Vagina (tissue), 2 donors: ENCODE results near the gene CALU. TPM values are rescaled to one million over a fixed set of nuclear protein-coding genes. Genes with fewer than 3 reads are reported as not detected.

Source experiments
- DNase-seq, 2 donors: peaks; one replicate each; pipeline ENCODE4 v3.0.0-alpha.2; 2017; ENCODE audit errors: extremely low spot score in 2 of 2
- H3K27ac ChIP-seq: fragments of 200-600 bp; sonication (generic); one replicate; pipeline ENCODE4 v1.5.1; 2019
- H3K27me3 ChIP-seq: fragments of 200-600 bp; sonication (generic); one replicate; pipeline ENCODE4 v1.5.1; 2019
- H3K36me3 ChIP-seq, 2 donors: fragments of 200-600 bp; sonication (generic); one replicate each; pipeline ENCODE4 v1.5.1; 2017 to 2019
- H3K4me1 ChIP-seq: fragments of 200-600 bp; sonication (generic); one replicate; pipeline ENCODE4 v1.5.1; 2019
- H3K4me3 ChIP-seq, 2 donors: fragments of 200-600 bp; sonication (generic); 1 replicate in 1 of 2; 2 replicates in 1 of 2; pipeline ENCODE4 v1.5.1; 2016 to 2019
- H3K9me3 ChIP-seq: fragments of 200-600 bp; sonication (generic); one replicate; pipeline ENCODE4 v1.5.1; 2019
- POLR2A ChIP-seq, 2 donors: fragments of 450-650 bp; IDR thresholded peaks; one replicate each; pipeline ENCODE4 v1.6.1; 2017; ENCODE audit warnings: antibody characterized with exemption in 2 of 2, mild to moderate bottlenecking in 2 of 2, moderate library complexity in 2 of 2
- POLR2AphosphoS5 ChIP-seq, 2 donors: sonication (generic); formaldehyde crosslinking; IDR thresholded peaks; one replicate each; pipeline ENCODE4 v1.9.0; 2017; ENCODE audit warnings: antibody characterized with exemption in 2 of 2, mild to moderate bottlenecking in 2 of 2, low read depth in 1 of 2; ENCODE audit not compliant: insufficient read depth in 1 of 2
- intact Hi-C: fragments of 100-400 bp; cut with DNase I; formaldehyde crosslinking; loops from one replicate; pipeline ENCODE4 v1.15.1; 2023
- total RNA-seq: library from RNA; depleted of rRNA; stranded (reverse); fragments of >200 nt; gene quantifications from one replicate; pipeline ENCODE4 v1.2.3, GENCODE V29; 2016
- TF ChIP-seq, protein P1 (sequence below), 3 experiments: fragments of 450-650 bp in 2 of 3; fragments of 200-600 bp in 1 of 3; sonication (generic) in 1 of 3; IDR thresholded peaks; one replicate each; pipeline ENCODE4 v1.5.1; 2017 to 2019; ENCODE audit warnings: antibody characterized with exemption in 3 of 3, mild to moderate bottlenecking in 2 of 3, moderate library complexity in 2 of 3

Gene CALU
- total RNA-seq, 1 donor from 2014 or later, result 65.3 TPM

DNA sequence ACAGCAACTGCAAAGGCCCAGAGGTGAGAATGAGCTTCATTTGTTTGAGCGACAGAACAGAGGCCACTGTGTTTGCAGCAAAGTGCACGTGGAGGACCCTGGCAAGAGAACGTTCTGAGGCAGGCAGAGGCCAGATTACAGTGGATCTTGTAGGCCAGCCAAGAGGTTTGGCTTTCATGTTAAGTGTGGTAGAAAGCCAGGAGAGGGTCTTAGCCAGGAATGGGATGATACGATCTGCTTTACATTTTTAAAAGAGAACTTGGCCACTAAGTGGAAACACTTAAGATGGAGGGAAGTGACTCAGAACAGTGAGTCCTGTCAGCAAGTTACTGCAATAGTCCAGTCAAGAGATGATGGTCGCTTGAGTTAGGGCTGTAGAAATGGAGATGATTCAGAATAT, 57.2 kb downstream of the CALU start:
- Histone ChIP-seq H3K27me3 (no peaks in the 10 kb centered on the region), H3K4me3 (no peak overlapping the region), H3K9me3 (no peaks in the 10 kb centered on the region), H3K4me1 (peaks cover 17% of the 10 kb centered on the region), H3K36me3 (no peaks in the 10 kb centered on the region), H3K27ac (no peak overlapping the region)
- intact Hi-C loops, result no loop called here
- no peak for DNase-seq
- TF ChIP-seq POLR2A (IDR thresholded peaks at IDR 0.05), result no peak
- TF ChIP-seq, protein P1, sequence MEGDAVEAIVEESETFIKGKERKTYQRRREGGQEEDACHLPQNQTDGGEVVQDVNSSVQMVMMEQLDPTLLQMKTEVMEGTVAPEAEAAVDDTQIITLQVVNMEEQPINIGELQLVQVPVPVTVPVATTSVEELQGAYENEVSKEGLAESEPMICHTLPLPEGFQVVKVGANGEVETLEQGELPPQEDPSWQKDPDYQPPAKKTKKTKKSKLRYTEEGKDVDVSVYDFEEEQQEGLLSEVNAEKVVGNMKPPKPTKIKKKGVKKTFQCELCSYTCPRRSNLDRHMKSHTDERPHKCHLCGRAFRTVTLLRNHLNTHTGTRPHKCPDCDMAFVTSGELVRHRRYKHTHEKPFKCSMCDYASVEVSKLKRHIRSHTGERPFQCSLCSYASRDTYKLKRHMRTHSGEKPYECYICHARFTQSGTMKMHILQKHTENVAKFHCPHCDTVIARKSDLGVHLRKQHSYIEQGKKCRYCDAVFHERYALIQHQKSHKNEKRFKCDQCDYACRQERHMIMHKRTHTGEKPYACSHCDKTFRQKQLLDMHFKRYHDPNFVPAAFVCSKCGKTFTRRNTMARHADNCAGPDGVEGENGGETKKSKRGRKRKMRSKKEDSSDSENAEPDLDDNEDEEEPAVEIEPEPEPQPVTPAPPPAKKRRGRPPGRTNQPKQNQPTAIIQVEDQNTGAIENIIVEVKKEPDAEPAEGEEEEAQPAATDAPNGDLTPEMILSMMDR (IDR thresholded peaks at IDR 0.05), result no peak
- TF ChIP-seq POLR2AphosphoS5 (IDR thresholded peaks at IDR 0.05; ENCODE audit: insufficient read depth in 1 of 2, low read depth in 1 of 2), result no peak

DNA sequence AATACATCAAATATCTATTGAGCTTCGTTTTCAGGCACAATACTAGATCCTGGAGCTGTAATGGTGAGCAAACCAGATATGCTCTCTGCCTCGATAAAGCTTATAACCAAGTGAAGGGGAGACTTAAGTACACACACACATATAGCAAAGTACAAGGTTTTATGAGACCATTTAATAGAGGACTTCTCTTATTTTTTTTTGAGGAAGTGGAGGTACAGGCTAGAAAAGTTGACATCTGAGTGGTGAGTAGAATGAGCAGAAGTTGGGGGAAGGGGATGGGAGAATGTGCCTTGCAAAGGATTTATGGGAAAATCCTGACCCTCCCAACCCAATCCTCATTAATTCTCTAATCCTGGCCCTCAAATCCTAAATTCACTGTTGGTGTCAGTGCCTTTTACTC, 60.3 kb downstream of the CALU start:
- Histone ChIP-seq H3K4me3 (no peak overlapping the region), H3K9me3 (no peaks in the 10 kb centered on the region), H3K27me3 (no peaks in the 10 kb centered on the region), H3K27ac (no peak overlapping the region), H3K36me3 (no peaks in the 10 kb centered on the region), H3K4me1 (no peaks in the 10 kb centered on the region)
- intact Hi-C loops, result no loop called here
- TF ChIP-seq POLR2AphosphoS5 (IDR thresholded peaks at IDR 0.05; ENCODE audit: insufficient read depth in 1 of 2, low read depth in 1 of 2), result no peak
- DNase-seq, result no peak

DNA sequence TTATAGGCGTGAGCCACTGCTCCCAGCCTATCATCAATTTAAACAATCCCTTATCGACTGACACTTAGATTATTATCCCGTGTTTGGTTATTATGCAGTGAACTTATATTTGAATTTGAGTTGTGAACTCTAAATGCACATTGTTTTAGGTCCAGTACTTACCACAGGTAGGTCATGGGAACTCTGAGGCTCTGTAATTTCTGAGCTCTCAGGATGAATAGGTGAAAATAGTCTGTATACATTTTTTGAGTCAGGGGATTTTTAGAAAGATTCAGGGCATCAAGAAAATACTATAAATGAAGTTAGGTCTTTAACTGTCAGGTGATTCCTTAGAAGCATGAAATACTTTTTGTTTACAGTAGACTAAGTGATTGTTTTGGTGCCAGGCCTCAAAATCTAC, 61.4 kb downstream of the CALU start:
- Histone ChIP-seq H3K4me3 (no peak overlapping the region), H3K9me3 (no peaks in the 10 kb centered on the region), H3K36me3 (peaks cover 0 to 4% of the 10 kb centered on the region in 2 donors), H3K4me1 (no peaks in the 10 kb centered on the region), H3K27me3 (no peaks in the 10 kb centered on the region), H3K27ac (no peak overlapping the region)
- TF ChIP-seq, protein P1 (IDR thresholded peaks at IDR 0.05), result no peak
- TF ChIP-seq POLR2A (IDR thresholded peaks at IDR 0.05) (no peak), POLR2AphosphoS5 (IDR thresholded peaks at IDR 0.05; ENCODE audit: insufficient read depth in 1 of 2, low read depth in 1 of 2) (no peak)
- intact Hi-C loops, result no loop called here
- no peak for DNase-seq

DNA sequence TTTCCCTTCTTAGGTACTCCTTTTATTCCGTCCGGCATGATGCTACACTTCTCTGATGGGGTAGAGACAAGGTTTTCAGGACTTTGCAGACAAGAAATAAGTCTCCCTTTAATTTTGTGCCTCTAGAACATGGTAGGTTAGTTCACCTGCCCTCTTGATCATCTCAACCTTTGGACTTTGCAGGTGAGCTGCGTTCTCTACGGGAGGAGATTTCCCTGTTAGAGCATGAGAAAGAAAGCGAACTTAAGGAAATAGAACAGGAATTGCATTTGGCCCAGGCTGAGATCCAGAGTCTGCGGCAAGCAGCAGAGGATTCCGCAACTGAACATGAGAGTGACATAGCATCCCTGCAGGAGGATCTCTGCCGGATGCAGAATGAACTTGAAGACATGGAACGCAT, 61.8 kb downstream of the CALU start:
- Histone ChIP-seq H3K4me1 (no peaks in the 10 kb centered on the region), H3K27me3 (no peaks in the 10 kb centered on the region), H3K27ac (no peak overlapping the region), H3K9me3 (no peaks in the 10 kb centered on the region), H3K4me3 (no peak overlapping the region), H3K36me3 (peaks cover 0 to 4% of the 10 kb centered on the region in 2 donors)
- TF ChIP-seq POLR2A (IDR thresholded peaks at IDR 0.05), result no peak
- TF ChIP-seq, protein P1 (IDR thresholded peaks at IDR 0.05), result no peak
- TF ChIP-seq POLR2AphosphoS5 (IDR thresholded peaks at IDR 0.05; ENCODE audit: insufficient read depth in 1 of 2, low read depth in 1 of 2), result no peak
- no peak for DNase-seq
- intact Hi-C loops, result no loop called here

DNA sequence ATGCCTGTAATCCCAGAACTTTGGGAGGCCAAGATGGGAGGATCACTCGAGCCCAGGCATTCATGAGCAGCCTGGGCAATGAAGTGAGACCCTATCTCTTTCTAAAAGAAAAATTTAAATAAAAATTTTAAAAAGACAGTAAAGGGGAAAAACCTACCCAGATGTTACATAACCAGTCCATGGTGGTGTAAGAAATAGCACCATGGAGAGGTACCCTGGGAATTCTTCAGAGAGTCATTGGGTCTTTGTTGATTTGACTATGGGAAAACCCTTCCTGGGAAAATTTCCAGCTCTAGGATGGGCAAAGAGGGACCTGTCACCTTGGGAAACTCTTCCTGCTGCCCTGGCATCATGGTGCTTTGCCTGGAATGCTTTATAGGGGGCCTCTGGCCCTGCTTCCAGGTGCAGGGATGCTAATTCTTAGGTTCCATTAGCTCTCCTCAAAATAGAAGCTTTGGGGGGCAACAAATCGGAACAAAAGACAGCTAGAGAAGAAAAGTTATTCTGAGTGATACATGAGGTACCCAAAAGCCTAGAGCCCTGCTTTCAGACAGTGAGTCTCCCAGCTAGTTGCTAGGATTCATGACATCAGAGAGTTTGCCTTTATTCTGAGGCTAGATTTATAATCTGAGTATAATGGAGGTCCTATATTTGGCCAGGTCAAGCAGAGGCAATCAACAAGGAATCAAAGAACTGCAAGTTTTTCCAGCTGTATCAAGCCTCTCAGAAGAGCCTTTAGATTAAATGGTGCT, 62.7 kb downstream of the CALU start:
- Histone ChIP-seq H3K9me3 (no peaks in the 10 kb centered on the region), H3K36me3 (peaks cover 0 to 4% of the 10 kb centered on the region in 2 donors), H3K27ac (no peak overlapping the region), H3K27me3 (no peaks in the 10 kb centered on the region), H3K4me1 (no peaks in the 10 kb centered on the region), H3K4me3 (no peak overlapping the region)
- intact Hi-C loops, result no loop called here
- DNase-seq, result no peak
- TF ChIP-seq, protein P1 (IDR thresholded peaks at IDR 0.05), result no peak
- TF ChIP-seq POLR2A (IDR thresholded peaks at IDR 0.05) (no peak), POLR2AphosphoS5 (IDR thresholded peaks at IDR 0.05; ENCODE audit: insufficient read depth in 1 of 2, low read depth in 1 of 2) (no peak)
